Measurements from ENCODE around the gene STC2. TPM values are rescaled to one million over a fixed set of nuclear protein-coding genes. Genes with fewer than 3 reads are reported as not detected.
A peak's percentile ranks its signal among the peaks of the same experiment; 100 is the strongest.

STC2 gene
- total and polyA plus RNA-seq, 2 experiments from 2014 or later: 27.3 to 132 TPM

GRCh38 chr5:173304591-173304988 is 23.6 kb downstream of the STC2 start:
- H3K27ac ChIP-seq (ENCODE audit: low read depth): no peak overlapping the region
- H3K27me3 Mint-ChIP-seq (ENCODE audit: insufficient read depth, low read depth, poor library complexity): peaks cover 22% of the 10 kb centered on the region
- ATAC-seq: peak; percentile 14
- peaks cover 43% of the 10 kb centered on the region for H3K4me1 ChIP-seq (ENCODE audit: insufficient read depth)
- peaks cover 12% of the 10 kb centered on the region for H3K36me3 Mint-ChIP-seq (ENCODE audit: low read depth)
- H2AFZ ChIP-seq: peak overlapping the region; percentile 12; the same call in 1 of the 2 replicates
- no peaks in the 10 kb centered on the region for H3K79me2 ChIP-seq (replicated peaks; ENCODE audit: insufficient read depth)
- no peak overlapping the region; the same call in 2 of the 3 replicates for H3K4me3 Mint-ChIP-seq
- no peaks in the 10 kb centered on the region for H3K9me2 ChIP-seq (ENCODE audit: insufficient read depth)
- DNase-seq (ENCODE audit: low spot score): no peak
- 0 out of 2 replicates have a peak, but pooled peaks cover 6% of the 10 kb centered on the region for H3F3A ChIP-seq (replicated peaks; ENCODE audit: low read depth)
- peaks cover 16% of the 10 kb centered on the region for H3K9me3 Mint-ChIP-seq
- peak overlapping the region; percentile 50 for H3K27ac Mint-ChIP-seq
- H3K27me3 ChIP-seq (ENCODE audit: insufficient read depth): no peaks in the 10 kb centered on the region
- no peaks in the 10 kb centered on the region; the same call in none of the 2 replicates for H3K36me3 ChIP-seq (ENCODE audit: insufficient read depth)
- H4K20me1 ChIP-seq (replicated peaks; ENCODE audit: insufficient read depth): no peaks in the 10 kb centered on the region
- H3K4me1 Mint-ChIP-seq: peaks cover 46% of the 10 kb centered on the region
- TF ChIP-seq EZH2 (IDR thresholded peaks at IDR 0.05; ENCODE audit: low read depth, unreplicated experiment): no peak
- no peak overlapping the region for H3K4me3 ChIP-seq
- peak overlapping the region; percentile 73 for H3K4me2 ChIP-seq

GRCh38 chr5:173303878-173304590 is 24.2 kb downstream of the STC2 start:
- H3K4me3 ChIP-seq: peak overlapping the region; percentile 35; the same call in 1 of the 2 replicates
- Mint-ChIP-seq H3K27me3 (ENCODE audit: insufficient read depth, low read depth, poor library complexity) (peaks cover 22% of the 10 kb centered on the region), H3K9me3 (peaks cover 16% of the 10 kb centered on the region), H3K4me3 (peak overlapping the region; percentile 25; the same call in 2 of the 3 replicates), H3K4me1 (peaks cover 46% of the 10 kb centered on the region), H3K27ac (peak overlapping the region; percentile 72), H3K36me3 (ENCODE audit: low read depth) (peaks cover 12% of the 10 kb centered on the region)
- peak overlapping the region; percentile 63; the same call in 1 of the 2 replicates for H2AFZ ChIP-seq
- no peaks in the 10 kb centered on the region; the same call in none of the 2 replicates for H3K36me3 ChIP-seq (ENCODE audit: insufficient read depth)
- peak; percentile 83 for ATAC-seq
- peaks cover 43% of the 10 kb centered on the region for H3K4me1 ChIP-seq (ENCODE audit: insufficient read depth)
- no peak overlapping the region for H3K27ac ChIP-seq (ENCODE audit: low read depth)
- H4K20me1 ChIP-seq (replicated peaks; ENCODE audit: insufficient read depth): no peaks in the 10 kb centered on the region
- DNase-seq (ENCODE audit: low spot score): peak; percentile 87
- H3K27me3 ChIP-seq (ENCODE audit: insufficient read depth): no peaks in the 10 kb centered on the region
- no peaks in the 10 kb centered on the region for H3K9me2 ChIP-seq (ENCODE audit: insufficient read depth)
- TF ChIP-seq ZNF331 (CRISPR knock-in tag; IDR thresholded peaks at IDR 0.05; ENCODE audit: low read depth) (no peak), REST (IDR thresholded peaks at IDR 0.05; ENCODE audit: unreplicated experiment) (peak; percentile 53), POLR2AphosphoS5 (IDR thresholded peaks at IDR 0.05; ENCODE audit: low read depth) (0 out of 2 replicates have a peak, but pooled peaks have one; percentile 24)
- H3K79me2 ChIP-seq (replicated peaks; ENCODE audit: insufficient read depth): no peaks in the 10 kb centered on the region
- 0 out of 2 replicates have a peak, but pooled peaks cover 6% of the 10 kb centered on the region for H3F3A ChIP-seq (replicated peaks; ENCODE audit: low read depth)
- H3K4me2 ChIP-seq: peak overlapping the region; percentile 73

All from GM23338 (cell line).